HuH-7.5 (cell line): ENCODE results near the gene ASPG.

Source experiments
- DNase-seq: peaks from one replicate; pipeline ENCODE4 v3.0.0; 2011; ENCODE audit warnings: low spot score

Gene ASPG

GRCh38 chr14:104116756-104117340, 31.3 kb downstream of the ASPG start:
- DNase-seq, result no peak

- no peak for DNase-seq
Observed at GRCh38 chr14:104117341-104118005, 32.0 kb downstream of the ASPG start.

GRCh38 chr14:104118006-104118844, 32.7 kb downstream of the ASPG start:
- no peak for DNase-seq

- DNase-seq, result no peak
Observed at GRCh38 chr14:104119119-104119487, 33.6 kb downstream of the ASPG start.

GRCh38 chr14:104119488-104120251, 34.2 kb downstream of the ASPG start:
- no peak for DNase-seq

- no peak for DNase-seq
Observed at GRCh38 chr14:104120281-104120741, 34.8 kb downstream of the ASPG start.

GRCh38 chr14:104121142-104121541, 35.6 kb downstream of the ASPG start:
- no peak for DNase-seq

- DNase-seq, result no peak
Observed at GRCh38 chr14:104123879-104124278, 38.4 kb downstream of the ASPG start.

- no peak for DNase-seq
Observed at GRCh38 chr14:104125011-104125410, 39.5 kb downstream of the ASPG start.

GRCh38 chr14:104126753-104127152, 41.3 kb downstream of the ASPG start:
- no peak for DNase-seq

GRCh38 chr14:104128981-104129380, 43.5 kb downstream of the ASPG start:
- no peak for DNase-seq

- no peak for DNase-seq
Observed at GRCh38 chr14:104129556-104129955, 44.1 kb downstream of the ASPG start.

GRCh38 chr14:104130974-104131651, 45.6 kb downstream of the ASPG start:
- DNase-seq, result no peak

GRCh38 chr14:104131968-104132732, 46.6 kb downstream of the ASPG start:
- DNase-seq, result no peak

- no peak for DNase-seq
Observed at GRCh38 chr14:104132981-104133380, 47.5 kb downstream of the ASPG start.

- no peak for DNase-seq
Observed at GRCh38 chr14:104133496-104133895, 48.0 kb downstream of the ASPG start.

GRCh38 chr14:104134061-104134965, 48.8 kb downstream of the ASPG start:
- DNase-seq, result no peak

- DNase-seq, result peak; percentile 67
Observed at GRCh38 chr14:104135121-104135903, 49.8 kb downstream of the ASPG start.

GRCh38 chr14:104135904-104136471, 50.5 kb downstream of the ASPG start:
- no peak for DNase-seq
